Hypothalamus (tissue), 51 donors: ENCODE results near the gene SDK2.

Experiments
- DNase-seq, 51 donors: peaks; one replicate each; lab custom pipeline; 2025; lab: John Stamatoyannopoulos, UW

The SDK2 gene

GRCh38 chr17:73614256-73614655, 30.0 kb downstream of the SDK2 start:
- DNase-seq: no peak

DNA sequence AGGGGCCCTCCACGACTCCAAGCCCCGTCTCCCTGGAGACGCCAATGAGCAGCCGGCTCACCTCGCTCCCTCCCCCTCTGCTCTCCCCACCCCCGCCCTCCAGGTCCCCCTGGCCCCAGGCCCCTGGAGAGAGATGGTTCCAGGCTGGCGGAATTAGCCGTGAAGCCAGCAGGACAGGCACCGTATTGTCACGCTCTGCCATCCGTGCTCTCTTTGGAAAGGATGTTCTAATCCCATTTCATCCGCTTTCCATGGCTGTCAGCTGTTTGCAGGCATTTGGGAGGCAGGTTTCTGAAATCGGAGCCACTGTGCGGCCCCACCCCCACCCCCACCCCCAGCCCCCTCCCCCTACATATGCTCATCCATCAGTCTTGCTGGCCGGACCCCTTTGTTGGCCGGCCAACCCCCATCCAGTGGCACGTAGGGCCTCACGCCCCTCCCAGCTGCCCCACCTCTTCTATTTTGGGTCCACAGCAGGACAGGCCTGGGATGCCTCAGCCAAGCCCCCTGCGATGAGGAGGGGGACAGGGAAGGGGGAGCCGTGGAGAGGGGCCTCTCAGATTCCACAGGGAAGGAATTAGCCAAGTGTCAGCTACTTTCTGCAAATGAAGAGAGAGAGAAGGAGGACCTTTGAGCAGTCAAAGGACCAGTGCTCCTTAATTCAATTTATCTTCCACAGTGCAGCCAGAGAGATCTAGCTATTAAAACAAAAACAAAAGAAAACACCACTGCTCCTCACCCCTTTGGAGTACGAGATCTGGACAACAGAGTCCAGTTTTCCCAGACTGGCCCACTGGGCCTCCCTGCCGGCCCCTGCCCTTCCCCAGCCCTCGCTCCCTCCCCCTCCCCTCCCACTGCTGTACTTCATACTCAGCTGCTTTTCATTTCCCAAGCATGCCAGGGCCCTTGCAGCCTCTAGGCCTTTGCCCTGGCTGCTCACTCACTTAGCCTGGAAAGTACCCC, 30.7 kb downstream of the SDK2 start:
- DNase-seq: no peak

GRCh38 chr17:73612031-73612472, 32.2 kb downstream of the SDK2 start:
- DNase-seq: no peak

DNA sequence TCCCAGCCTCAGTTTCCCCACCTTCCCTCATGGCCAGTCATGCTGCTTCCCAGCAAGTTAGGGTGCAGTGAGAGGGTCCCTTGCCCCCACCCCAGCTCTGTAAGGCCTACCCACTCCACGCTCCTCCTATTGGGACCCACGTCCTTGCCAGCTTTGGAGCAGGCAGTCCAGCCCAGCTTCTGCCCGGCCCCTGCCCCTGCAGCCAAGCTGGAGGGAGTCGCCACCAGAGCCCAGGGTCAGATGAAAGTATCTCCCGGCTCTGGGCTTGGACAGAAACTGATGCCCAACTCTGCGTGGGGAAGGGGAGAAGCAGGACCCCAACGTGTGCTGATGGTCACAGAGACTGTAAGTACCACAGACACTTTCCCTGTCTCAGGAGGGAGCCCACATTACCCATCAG, 32.6 kb downstream of the SDK2 start:
- DNase-seq: no peak

- peak in 3 of 51 donors; percentile 12 to 34 (median 23) for DNase-seq
These were observed 33.8 kb downstream of the SDK2 start for GRCh38 chr17:73610331-73610911.

DNA sequence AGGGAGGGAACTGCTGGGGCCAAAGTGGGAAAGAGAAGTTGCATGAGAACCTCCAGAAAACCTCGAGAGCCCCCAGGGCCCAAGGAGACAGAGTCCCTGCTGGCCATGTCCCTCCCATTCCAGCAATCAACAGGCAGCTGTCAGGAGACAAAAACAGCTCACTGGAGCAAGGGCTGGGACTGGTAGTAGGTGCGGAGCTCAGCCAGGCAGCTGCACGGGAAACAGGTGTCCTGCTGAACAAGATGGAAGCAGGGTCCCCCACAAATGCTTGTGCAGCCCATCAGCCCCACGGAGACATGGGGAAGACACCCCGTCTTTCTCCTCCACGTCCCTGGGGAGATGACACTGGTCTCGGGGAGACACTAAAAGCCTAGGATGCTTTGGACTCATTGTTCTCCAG, 34.5 kb downstream of the SDK2 start:
- DNase-seq: no peak

- DNase-seq: no peak
These were observed 35.2 kb downstream of the SDK2 start for GRCh38 chr17:73609060-73609459.

- DNase-seq: no peak
These were observed 38.8 kb downstream of the SDK2 start for GRCh38 chr17:73605444-73605843.

GRCh38 chr17:73604476-73604875, 39.8 kb downstream of the SDK2 start:
- DNase-seq: no peak

DNA sequence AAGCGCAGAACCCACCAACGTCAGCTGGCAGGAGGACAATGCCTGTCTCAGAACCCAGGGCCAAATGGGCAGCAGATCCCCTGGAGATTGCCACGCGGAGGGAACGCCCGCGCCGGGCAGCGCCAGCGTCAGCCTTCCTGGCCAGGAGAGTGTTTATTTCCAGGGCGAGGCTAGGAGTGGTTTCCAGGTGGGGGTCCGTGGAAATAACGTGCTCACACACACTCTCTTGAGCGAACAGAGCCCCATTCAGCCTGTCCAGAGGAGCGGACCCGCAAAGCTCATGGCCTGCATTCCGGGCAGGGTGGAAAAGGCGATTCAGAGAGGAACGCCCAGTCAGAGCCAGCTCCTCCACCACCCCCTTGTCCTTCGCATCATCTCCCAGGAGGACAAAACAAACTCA, 40.3 kb downstream of the SDK2 start:
- DNase-seq: peak in 1 of 51 donors; percentile 13

- DNase-seq: no peak
These were observed 44.0 kb downstream of the SDK2 start for GRCh38 chr17:73600103-73600871.

DNA sequence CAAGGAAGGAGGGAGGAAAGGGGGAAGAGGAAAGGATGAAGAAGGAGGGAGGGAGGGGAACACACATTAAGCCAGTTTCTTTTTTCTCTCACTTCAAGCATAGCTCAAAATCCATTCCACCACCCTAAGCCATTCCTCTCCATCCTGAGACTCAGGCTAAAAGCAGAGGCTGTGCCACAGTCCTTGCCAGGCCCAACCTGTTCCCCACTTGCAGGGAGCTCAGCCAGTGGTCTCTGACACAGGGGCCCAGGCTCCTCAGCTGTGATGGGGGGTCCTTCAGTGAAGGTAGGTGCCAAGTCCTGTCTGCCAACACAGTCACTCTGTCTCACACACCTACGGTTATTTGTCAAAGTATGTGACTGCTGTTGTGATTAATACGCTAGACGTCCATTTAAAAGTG, 44.6 kb downstream of the SDK2 start:
- no peak for DNase-seq

- DNase-seq: no peak
These were observed 46.0 kb downstream of the SDK2 start for GRCh38 chr17:73598212-73598611.

- DNase-seq: no peak
These were observed 48.3 kb downstream of the SDK2 start for GRCh38 chr17:73595931-73596330.

DNA sequence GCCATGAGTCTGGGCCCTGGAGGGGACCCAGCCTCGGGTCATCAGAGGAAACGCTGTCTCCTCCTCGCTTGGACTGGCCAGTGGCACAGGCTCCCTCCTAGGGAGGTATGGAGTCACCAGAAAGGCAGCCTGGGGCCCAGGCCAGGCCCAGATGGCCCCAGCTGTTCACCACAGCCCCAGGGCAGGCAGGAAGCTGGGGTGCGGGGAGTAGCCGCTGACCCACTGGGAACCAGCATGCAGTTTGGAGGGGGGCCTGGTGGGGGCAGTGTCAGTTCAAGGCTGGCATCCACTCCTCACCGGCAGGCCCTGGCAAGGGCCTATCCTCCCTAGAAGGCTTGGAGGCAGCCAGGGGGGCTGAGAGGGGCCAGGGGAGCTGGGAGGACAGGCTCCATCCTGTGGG, 48.8 kb downstream of the SDK2 start:
- DNase-seq: peak in 16 of 51 donors; percentile 2 to 56 (median 14)

DNA sequence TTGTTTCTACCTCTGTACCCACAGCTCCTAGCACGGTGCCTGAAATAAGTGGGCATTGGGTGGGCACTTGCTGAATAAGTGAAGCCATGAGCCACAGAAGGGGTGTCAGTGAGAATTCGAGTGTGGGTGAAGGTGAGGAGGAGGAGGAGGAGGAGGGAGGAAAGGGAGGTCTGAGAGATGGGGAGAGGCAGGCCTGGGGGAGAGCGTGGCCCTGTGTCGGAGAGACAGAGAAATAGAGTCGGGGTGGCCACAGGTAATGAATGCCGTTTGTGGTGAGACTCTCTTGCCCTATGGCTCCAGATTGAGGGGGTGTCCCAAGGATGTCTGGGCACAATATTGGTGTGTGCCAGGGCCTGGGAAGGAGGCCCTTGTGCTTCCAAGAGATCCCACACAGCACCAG, 49.2 kb downstream of the SDK2 start:
- no peak for DNase-seq

GRCh38 chr17:73594598-73594997, 49.6 kb downstream of the SDK2 start:
- DNase-seq: no peak

- DNase-seq: no peak
These were observed 50.2 kb downstream of the SDK2 start for GRCh38 chr17:73594025-73594424.

DNA sequence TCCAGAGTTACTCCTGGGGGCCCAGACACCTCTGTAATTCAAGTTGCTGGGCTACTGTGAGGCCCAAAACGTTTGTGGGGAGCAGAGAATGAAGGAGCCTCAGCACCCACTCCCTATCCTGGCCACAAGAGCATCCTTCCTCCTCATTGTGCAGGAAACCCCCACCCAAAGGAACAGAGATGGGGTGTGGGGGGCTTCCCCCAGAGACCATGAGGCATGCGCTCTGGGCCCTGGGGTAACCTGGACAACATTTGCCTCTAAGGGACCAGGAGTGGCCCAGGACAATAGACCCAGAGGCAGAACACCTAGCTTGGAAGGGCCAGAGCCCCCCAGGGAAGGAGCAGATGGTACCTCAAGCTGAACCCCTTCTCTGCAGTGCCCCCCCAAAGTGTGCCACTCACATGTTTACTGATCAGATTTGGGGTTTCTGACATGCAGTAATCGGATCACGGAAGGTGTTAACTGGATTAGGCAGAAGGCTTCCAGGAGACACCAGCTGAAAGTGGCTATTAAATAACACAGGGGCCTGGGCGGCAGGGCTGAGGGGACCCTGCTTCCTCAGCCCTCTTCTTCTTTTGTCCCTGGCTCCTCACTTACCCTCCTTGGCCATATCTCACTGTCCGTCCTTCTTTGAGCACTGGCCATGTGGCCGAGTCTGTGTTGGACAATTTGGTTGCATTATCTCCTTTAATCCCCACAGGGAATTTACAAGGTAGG, 50.8 kb downstream of the SDK2 start:
- no peak for DNase-seq

DNA sequence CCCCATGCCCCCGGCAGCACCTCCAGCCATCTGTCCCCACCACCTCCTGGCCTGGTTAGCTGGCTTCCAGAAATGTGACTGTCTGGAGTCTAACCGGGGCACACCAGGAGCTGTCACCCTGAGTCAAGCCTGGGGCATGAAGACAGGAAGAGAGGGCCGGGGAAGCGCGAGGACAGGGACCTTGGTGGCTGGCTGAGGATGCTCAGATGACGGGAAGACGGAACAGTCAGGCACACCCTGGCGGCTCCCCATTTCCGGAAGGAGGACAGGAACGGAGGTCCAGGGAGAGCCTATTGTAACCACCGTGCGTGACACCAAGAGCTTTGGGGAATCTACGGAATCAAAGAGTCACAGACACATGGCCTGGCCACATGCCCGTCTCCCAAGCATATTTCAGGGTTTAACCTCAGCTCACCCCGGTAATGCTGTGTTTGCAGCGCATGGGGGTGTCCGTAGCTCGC, 51.7 kb downstream of the SDK2 start:
- no peak for DNase-seq

- DNase-seq: no peak
These were observed 52.2 kb downstream of the SDK2 start for GRCh38 chr17:73592079-73592415.
